WTC11 (cell line): ENCODE measurements around the gene LRRN3. TPM values are rescaled to one million over a fixed set of nuclear protein-coding genes. Genes with fewer than 3 reads are reported as not detected.

Source experiments
- ATAC-seq: fragments of 200-7000 bp; cut with Tn5 transposase; 2 replicates; pipeline ENCODE4 v1.10.0; 2021; ENCODE audit warnings: mild to moderate bottlenecking, moderate library complexity
- CTCF ChIA-PET: fragments of 300-600 bp; sonication (Branson Sonifier 250); formaldehyde crosslinking; loops from one replicate; lab custom pipeline; 2021; ENCODE audit warnings: antibody characterized with exemption; lab: Charles Lee
- POLR2A ChIA-PET: fragments of 350-600 bp; sonication (Branson Sonifier 250); formaldehyde crosslinking; loops from one replicate; lab custom pipeline; 2021; ENCODE audit warnings: antibody characterized with exemption; lab: Charles Lee
- DNase-seq: peaks from one replicate; pipeline ENCODE4 v3.0.0; 2021; ENCODE audit warnings: low spot score
- H3K27ac Mint-ChIP-seq: 2 replicates; pipeline ENCODE4 v1.8.0; 2021; ENCODE audit warnings: mixed read lengths
- H3K27me3 Mint-ChIP-seq: 2 replicates; pipeline ENCODE4 v1.8.0; 2021; ENCODE audit warnings: low read depth, mild to moderate bottlenecking, moderate library complexity, mixed read lengths
- H3K36me3 Mint-ChIP-seq: 2 replicates; pipeline ENCODE4 v1.8.0; 2021; ENCODE audit warnings: mixed read lengths
- H3K4me1 Mint-ChIP-seq: 2 replicates; pipeline ENCODE4 v1.8.0; 2022; ENCODE audit warnings: mixed read lengths
- H3K4me3 Mint-ChIP-seq: 2 replicates; pipeline ENCODE4 v1.8.0; 2021; ENCODE audit warnings: mild to moderate bottlenecking, moderate library complexity, mixed read lengths
- H3K9me3 Mint-ChIP-seq: 2 replicates; pipeline ENCODE4 v1.8.0; 2021; ENCODE audit warnings: mixed read lengths
- ELF4 ChIP-seq: sonication (generic); formaldehyde crosslinking; IDR thresholded peaks from 2 replicates; pipeline ENCODE4 v1.8.1; 2022; ENCODE audit warnings: low read depth, mild to moderate bottlenecking, moderate library complexity, missing genetic modification reagents
- FOXP1 ChIP-seq: sonication (generic); formaldehyde crosslinking; IDR thresholded peaks from 2 replicates; pipeline ENCODE4 v1.8.0; 2022; ENCODE audit warnings: missing genetic modification reagents, mild to moderate bottlenecking, moderate library complexity, borderline replicate concordance
- GABPB1 ChIP-seq: sonication (generic); formaldehyde crosslinking; IDR thresholded peaks from 2 replicates; pipeline ENCODE4 v1.8.1; 2023; ENCODE audit warnings: mild to moderate bottlenecking, missing genetic modification reagents
- IRF2 ChIP-seq: sonication (generic); formaldehyde crosslinking; IDR thresholded peaks from 2 replicates; pipeline ENCODE4 v1.8.0; 2022; ENCODE audit warnings: low read depth, missing genetic modification reagents, borderline replicate concordance
- MXD4 ChIP-seq: fragments of 250-450 bp; sonication (Bioruptor Pico); IDR thresholded peaks from 2 replicates; pipeline ENCODE4 v1.8.0; 2021; ENCODE audit warnings: mild to moderate bottlenecking, moderate library complexity, borderline replicate concordance
- NR1H2 ChIP-seq: sonication (generic); formaldehyde crosslinking; IDR thresholded peaks from 2 replicates; pipeline ENCODE4 v1.9.0; 2021; ENCODE audit warnings: mild to moderate bottlenecking, moderate library complexity, missing genetic modification reagents
- TP53 ChIP-seq: sonication (generic); formaldehyde crosslinking; IDR thresholded peaks from 2 replicates; pipeline ENCODE4 v1.8.1; 2023; ENCODE audit warnings: mild to moderate bottlenecking, missing genetic modification reagents
- ZNF396 ChIP-seq: fragments of 250-450 bp; sonication (Bioruptor Pico); IDR thresholded peaks from 2 replicates; pipeline ENCODE4 v1.8.0; 2021; ENCODE audit warnings: mild to moderate bottlenecking, moderate library complexity, borderline replicate concordance
- ZNF416 ChIP-seq: fragments of 250-450 bp; sonication (Bioruptor Pico); IDR thresholded peaks from 2 replicates; pipeline ENCODE4 v1.9.0; 2021; ENCODE audit warnings: mild to moderate bottlenecking, inconsistent platforms
- total RNA-seq: library from RNA; stranded (reverse); gene quantifications from 3 replicates; pipeline ENCODE4 v1.2.3, GENCODE V29; 2021
- TF ChIP-seq, protein P1 (sequence below): fragments of 250-450 bp; sonication (Bioruptor Pico); IDR thresholded peaks from 2 replicates; pipeline ENCODE4 v2.1.2; 2022; ENCODE audit warnings: mild to moderate bottlenecking, moderate library complexity
- TF ChIP-seq, protein P2 (sequence below): sonication (generic); formaldehyde crosslinking; IDR thresholded peaks from 2 replicates; pipeline ENCODE4 v1.8.0; 2022; ENCODE audit warnings: missing genetic modification reagents
- TF ChIP-seq, protein P3 (sequence below): sonication (generic); formaldehyde crosslinking; IDR thresholded peaks from 2 replicates; pipeline ENCODE4 v1.8.1; 2022; ENCODE audit warnings: low read depth, missing genetic modification reagents, borderline replicate concordance
- TF ChIP-seq, protein P4 (sequence below): sonication (generic); formaldehyde crosslinking; IDR thresholded peaks from 2 replicates; pipeline ENCODE4 v1.8.1; 2023; ENCODE audit warnings: mild to moderate bottlenecking, moderate library complexity, missing genetic modification reagents
- TF ChIP-seq, protein P5 (sequence below): sonication (generic); formaldehyde crosslinking; IDR thresholded peaks from 2 replicates; pipeline ENCODE4 v1.8.0; 2022; ENCODE audit warnings: mild to moderate bottlenecking, missing genetic modification reagents
- TF ChIP-seq, protein P6 (sequence below): sonication (generic); formaldehyde crosslinking; IDR thresholded peaks from 2 replicates; pipeline ENCODE4 v1.8.1; 2022; ENCODE audit warnings: mild to moderate bottlenecking, missing genetic modification reagents, moderate library complexity, borderline replicate concordance
- TF ChIP-seq, protein P7 (sequence below): fragments of 250-450 bp; sonication (Bioruptor Pico); IDR thresholded peaks from 2 replicates; pipeline ENCODE4 v1.9.0; 2021; ENCODE audit warnings: mild to moderate bottlenecking
- TF ChIP-seq, protein P8 (sequence below): sonication (generic); formaldehyde crosslinking; IDR thresholded peaks from 2 replicates; pipeline ENCODE4 v1.8.1; 2023; ENCODE audit warnings: mild to moderate bottlenecking, missing genetic modification reagents, borderline replicate concordance

The LRRN3 gene
- total RNA-seq, 1 experiment from 2014 or later, result 0.70 TPM

DNA sequence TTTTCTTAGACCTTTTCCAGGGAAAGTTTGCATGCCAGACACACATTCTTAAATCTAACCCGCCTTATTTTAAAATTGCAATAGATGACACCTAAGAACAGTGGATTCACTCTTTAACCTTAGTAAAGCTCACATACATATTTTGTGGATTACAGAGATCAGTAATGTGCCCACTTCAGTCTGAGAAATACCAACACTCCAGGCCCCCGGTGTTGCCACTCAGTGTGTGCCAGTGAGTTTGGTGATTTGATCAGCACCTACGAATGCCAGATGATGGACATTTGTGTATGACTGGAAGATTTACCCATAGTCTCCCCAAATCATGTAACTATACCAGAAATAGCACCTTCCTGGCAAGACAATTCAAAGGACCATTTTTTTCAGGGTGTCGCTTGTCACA is 2.6 kb downstream of the LRRN3 start:
- Mint-ChIP-seq H3K4me1 (peaks cover 80% of the 10 kb centered on the region), H3K27ac (no peak overlapping the region), H3K9me3 (no peaks in the 10 kb centered on the region), H3K36me3 (no peaks in the 10 kb centered on the region), H3K4me3 (no peak overlapping the region), H3K27me3 (peaks cover 13% of the 10 kb centered on the region)
- DNase-seq (no peak), ATAC-seq (no peak)
- POLR2A ChIA-PET, result no interaction called here
- TF ChIP-seq, protein P1, sequence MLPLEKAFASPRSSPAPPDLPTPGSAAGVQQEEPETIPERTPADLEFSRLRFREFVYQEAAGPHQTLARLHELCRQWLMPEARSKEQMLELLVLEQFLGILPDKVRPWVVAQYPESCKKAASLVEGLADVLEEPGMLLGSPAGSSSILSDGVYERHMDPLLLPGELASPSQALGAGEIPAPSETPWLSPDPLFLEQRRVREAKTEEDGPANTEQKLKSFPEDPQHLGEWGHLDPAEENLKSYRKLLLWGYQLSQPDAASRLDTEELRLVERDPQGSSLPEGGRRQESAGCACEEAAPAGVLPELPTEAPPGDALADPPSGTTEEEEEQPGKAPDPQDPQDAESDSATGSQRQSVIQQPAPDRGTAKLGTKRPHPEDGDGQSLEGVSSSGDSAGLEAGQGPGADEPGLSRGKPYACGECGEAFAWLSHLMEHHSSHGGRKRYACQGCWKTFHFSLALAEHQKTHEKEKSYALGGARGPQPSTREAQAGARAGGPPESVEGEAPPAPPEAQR (CRISPR knock-in tag), result no peak
- TF ChIP-seq FOXP1 (CRISPR knock-in tag) (no peak), TP53 (CRISPR knock-in tag) (no peak), ZNF396 (CRISPR knock-in tag) (no peak), ELF4 (CRISPR knock-in tag) (no peak), GABPB1 (CRISPR knock-in tag) (no peak), MXD4 (CRISPR knock-in tag) (no peak), NR1H2 (no peak), ZNF416 (no peak), IRF2 (no peak)
- TF ChIP-seq, protein P2, sequence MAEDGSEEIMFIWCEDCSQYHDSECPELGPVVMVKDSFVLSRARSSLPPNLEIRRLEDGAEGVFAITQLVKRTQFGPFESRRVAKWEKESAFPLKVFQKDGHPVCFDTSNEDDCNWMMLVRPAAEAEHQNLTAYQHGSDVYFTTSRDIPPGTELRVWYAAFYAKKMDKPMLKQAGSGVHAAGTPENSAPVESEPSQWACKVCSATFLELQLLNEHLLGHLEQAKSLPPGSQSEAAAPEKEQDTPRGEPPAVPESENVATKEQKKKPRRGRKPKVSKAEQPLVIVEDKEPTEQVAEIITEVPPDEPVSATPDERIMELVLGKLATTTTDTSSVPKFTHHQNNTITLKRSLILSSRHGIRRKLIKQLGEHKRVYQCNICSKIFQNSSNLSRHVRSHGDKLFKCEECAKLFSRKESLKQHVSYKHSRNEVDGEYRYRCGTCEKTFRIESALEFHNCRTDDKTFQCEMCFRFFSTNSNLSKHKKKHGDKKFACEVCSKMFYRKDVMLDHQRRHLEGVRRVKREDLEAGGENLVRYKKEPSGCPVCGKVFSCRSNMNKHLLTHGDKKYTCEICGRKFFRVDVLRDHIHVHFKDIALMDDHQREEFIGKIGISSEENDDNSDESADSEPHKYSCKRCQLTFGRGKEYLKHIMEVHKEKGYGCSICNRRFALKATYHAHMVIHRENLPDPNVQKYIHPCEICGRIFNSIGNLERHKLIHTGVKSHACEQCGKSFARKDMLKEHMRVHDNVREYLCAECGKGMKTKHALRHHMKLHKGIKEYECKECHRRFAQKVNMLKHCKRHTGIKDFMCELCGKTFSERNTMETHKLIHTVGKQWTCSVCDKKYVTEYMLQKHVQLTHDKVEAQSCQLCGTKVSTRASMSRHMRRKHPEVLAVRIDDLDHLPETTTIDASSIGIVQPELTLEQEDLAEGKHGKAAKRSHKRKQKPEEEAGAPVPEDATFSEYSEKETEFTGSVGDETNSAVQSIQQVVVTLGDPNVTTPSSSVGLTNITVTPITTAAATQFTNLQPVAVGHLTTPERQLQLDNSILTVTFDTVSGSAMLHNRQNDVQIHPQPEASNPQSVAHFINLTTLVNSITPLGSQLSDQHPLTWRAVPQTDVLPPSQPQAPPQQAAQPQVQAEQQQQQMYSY (CRISPR knock-in tag), result no peak
- TF ChIP-seq, protein P3, sequence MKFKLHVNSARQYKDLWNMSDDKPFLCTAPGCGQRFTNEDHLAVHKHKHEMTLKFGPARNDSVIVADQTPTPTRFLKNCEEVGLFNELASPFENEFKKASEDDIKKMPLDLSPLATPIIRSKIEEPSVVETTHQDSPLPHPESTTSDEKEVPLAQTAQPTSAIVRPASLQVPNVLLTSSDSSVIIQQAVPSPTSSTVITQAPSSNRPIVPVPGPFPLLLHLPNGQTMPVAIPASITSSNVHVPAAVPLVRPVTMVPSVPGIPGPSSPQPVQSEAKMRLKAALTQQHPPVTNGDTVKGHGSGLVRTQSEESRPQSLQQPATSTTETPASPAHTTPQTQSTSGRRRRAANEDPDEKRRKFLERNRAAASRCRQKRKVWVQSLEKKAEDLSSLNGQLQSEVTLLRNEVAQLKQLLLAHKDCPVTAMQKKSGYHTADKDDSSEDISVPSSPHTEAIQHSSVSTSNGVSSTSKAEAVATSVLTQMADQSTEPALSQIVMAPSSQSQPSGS (CRISPR knock-in tag), result no peak
- TF ChIP-seq, protein P4, sequence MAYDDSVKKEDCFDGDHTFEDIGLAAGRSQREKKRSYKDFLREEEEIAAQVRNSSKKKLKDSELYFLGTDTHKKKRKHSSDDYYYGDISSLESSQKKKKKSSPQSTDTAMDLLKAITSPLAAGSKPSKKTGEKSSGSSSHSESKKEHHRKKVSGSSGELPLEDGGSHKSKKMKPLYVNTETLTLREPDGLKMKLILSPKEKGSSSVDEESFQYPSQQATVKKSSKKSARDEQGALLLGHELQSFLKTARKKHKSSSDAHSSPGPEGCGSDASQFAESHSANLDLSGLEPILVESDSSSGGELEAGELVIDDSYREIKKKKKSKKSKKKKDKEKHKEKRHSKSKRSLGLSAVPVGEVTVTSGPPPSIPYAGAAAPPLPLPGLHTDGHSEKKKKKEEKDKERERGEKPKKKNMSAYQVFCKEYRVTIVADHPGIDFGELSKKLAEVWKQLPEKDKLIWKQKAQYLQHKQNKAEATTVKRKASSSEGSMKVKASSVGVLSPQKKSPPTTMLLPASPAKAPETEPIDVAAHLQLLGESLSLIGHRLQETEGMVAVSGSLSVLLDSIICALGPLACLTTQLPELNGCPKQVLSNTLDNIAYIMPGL, result no peak
- TF ChIP-seq, protein P5, sequence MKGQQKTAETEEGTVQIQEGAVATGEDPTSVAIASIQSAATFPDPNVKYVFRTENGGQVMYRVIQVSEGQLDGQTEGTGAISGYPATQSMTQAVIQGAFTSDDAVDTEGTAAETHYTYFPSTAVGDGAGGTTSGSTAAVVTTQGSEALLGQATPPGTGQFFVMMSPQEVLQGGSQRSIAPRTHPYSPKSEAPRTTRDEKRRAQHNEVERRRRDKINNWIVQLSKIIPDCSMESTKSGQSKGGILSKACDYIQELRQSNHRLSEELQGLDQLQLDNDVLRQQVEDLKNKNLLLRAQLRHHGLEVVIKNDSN, result no peak
- TF ChIP-seq, protein P6, sequence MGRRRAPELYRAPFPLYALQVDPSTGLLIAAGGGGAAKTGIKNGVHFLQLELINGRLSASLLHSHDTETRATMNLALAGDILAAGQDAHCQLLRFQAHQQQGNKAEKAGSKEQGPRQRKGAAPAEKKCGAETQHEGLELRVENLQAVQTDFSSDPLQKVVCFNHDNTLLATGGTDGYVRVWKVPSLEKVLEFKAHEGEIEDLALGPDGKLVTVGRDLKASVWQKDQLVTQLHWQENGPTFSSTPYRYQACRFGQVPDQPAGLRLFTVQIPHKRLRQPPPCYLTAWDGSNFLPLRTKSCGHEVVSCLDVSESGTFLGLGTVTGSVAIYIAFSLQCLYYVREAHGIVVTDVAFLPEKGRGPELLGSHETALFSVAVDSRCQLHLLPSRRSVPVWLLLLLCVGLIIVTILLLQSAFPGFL (CRISPR knock-in tag), result no peak
- TF ChIP-seq, protein P7, sequence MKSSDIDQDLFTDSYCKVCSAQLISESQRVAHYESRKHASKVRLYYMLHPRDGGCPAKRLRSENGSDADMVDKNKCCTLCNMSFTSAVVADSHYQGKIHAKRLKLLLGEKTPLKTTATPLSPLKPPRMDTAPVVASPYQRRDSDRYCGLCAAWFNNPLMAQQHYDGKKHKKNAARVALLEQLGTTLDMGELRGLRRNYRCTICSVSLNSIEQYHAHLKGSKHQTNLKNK, result no peak
- TF ChIP-seq, protein P8, sequence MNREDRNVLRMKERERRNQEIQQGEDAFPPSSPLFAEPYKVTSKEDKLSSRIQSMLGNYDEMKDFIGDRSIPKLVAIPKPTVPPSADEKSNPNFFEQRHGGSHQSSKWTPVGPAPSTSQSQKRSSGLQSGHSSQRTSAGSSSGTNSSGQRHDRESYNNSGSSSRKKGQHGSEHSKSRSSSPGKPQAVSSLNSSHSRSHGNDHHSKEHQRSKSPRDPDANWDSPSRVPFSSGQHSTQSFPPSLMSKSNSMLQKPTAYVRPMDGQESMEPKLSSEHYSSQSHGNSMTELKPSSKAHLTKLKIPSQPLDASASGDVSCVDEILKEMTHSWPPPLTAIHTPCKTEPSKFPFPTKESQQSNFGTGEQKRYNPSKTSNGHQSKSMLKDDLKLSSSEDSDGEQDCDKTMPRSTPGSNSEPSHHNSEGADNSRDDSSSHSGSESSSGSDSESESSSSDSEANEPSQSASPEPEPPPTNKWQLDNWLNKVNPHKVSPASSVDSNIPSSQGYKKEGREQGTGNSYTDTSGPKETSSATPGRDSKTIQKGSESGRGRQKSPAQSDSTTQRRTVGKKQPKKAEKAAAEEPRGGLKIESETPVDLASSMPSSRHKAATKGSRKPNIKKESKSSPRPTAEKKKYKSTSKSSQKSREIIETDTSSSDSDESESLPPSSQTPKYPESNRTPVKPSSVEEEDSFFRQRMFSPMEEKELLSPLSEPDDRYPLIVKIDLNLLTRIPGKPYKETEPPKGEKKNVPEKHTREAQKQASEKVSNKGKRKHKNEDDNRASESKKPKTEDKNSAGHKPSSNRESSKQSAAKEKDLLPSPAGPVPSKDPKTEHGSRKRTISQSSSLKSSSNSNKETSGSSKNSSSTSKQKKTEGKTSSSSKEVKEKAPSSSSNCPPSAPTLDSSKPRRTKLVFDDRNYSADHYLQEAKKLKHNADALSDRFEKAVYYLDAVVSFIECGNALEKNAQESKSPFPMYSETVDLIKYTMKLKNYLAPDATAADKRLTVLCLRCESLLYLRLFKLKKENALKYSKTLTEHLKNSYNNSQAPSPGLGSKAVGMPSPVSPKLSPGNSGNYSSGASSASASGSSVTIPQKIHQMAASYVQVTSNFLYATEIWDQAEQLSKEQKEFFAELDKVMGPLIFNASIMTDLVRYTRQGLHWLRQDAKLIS, result no peak
- CTCF ChIA-PET, result no interaction called here
